IMR-90 (cell line): ENCODE data around the gene SSBP2. TPM values are rescaled to one million over a fixed set of nuclear protein-coding genes. Genes with fewer than 3 reads are reported as not detected.

ENCODE experiments used
- ATAC-seq: fragments of 200-7000 bp; cut with Tn5 transposase; 2 replicates; pipeline ENCODE4 v1.9.1; 2020; ENCODE audit warnings: low read depth, mild to moderate bottlenecking, moderate library complexity
- BruUV-seq: library from RNA; stranded (reverse); fragments of 400-500 nt; replicated peaks from 2 replicates; lab custom pipeline; 2021; lab: Mats Ljungman, UMichigan
- CTCF ChIA-PET: fragments of 300-600 bp; formaldehyde crosslinking; extraction: SDS; loops from one replicate; lab custom pipeline; 2021; ENCODE audit warnings: antibody characterized with exemption; lab: Yijun Ruan, JAX
- POLR2A ChIA-PET: fragments of 300-600 bp; sonication (Branson Sonifier 250); formaldehyde crosslinking; loops from one replicate; lab custom pipeline; 2022; ENCODE audit warnings: antibody characterized with exemption; ENCODE audit not compliant: unreplicated experiment; lab: Charles Lee
- DNase-seq: peaks from one replicate; pipeline ENCODE4 v3.0.0; 2013
- H2AFZ ChIP-seq: replicated peaks from 2 replicates; pipeline ENCODE3; 2013; ENCODE audit warnings: low read length, mild to moderate bottlenecking; ENCODE audit not compliant: poor library complexity
- H2AK5ac ChIP-seq: 2 replicates; pipeline ENCODE4 v1.6.1; 2013; ENCODE audit warnings: low read depth, low read length, inconsistent platforms
- H2AK9ac ChIP-seq: replicated peaks from 2 replicates; pipeline ENCODE3; 2013; ENCODE audit warnings: mild to moderate bottlenecking, low read depth, low read length, moderate library complexity; ENCODE audit not compliant: poor library complexity
- H2BK120ac ChIP-seq: 2 replicates; pipeline ENCODE4 v1.6.1; 2013; ENCODE audit warnings: low read depth, low read length, inconsistent platforms
- H2BK15ac ChIP-seq: 3 replicates; pipeline ENCODE4 v1.6.1; 2013; ENCODE audit warnings: low read depth, low read length, inconsistent platforms
- H2BK20ac ChIP-seq: 2 replicates; pipeline ENCODE4 v1.6.1; 2013; ENCODE audit warnings: low read depth, mild to moderate bottlenecking, inconsistent platforms, low read length, moderate library complexity
- H2BK5ac ChIP-seq: 2 replicates; pipeline ENCODE4 v1.6.1; 2013; ENCODE audit warnings: mild to moderate bottlenecking, low read depth, low read length, inconsistent platforms; ENCODE audit not compliant: poor library complexity, severe bottlenecking
- H3K14ac ChIP-seq: replicated peaks from 2 replicates; pipeline ENCODE4 v1.6.1; 2013; ENCODE audit warnings: low read depth, low read length, inconsistent platforms
- H3K18ac ChIP-seq: 2 replicates; pipeline ENCODE4 v1.6.1; 2013; ENCODE audit warnings: low read depth, low read length, control low read depth
- H3K23ac ChIP-seq: 2 replicates; pipeline ENCODE4 v1.6.1; 2013; ENCODE audit warnings: low read depth, low read length, inconsistent platforms
- H3K27ac ChIP-seq: 2 replicates; pipeline ENCODE4 v1.5.1; 2013; ENCODE audit warnings: mild to moderate bottlenecking, control low read depth, low read length; ENCODE audit not compliant: insufficient read depth
- H3K27me3 ChIP-seq: 2 replicates; pipeline ENCODE4 v1.6.1; 2013; ENCODE audit warnings: low read length; ENCODE audit not compliant: control insufficient read depth, insufficient read depth
- H3K36me3 ChIP-seq: 2 replicates; pipeline ENCODE4 v1.6.1; 2013; ENCODE audit warnings: low read length, mixed read lengths; ENCODE audit not compliant: control insufficient read depth, insufficient read depth
- H3K4ac ChIP-seq: 2 replicates; pipeline ENCODE4 v1.6.1; 2013; ENCODE audit warnings: low read depth, low read length, inconsistent platforms
- H3K4me1 ChIP-seq: 2 replicates; pipeline ENCODE4 v1.6.1; 2013; ENCODE audit warnings: low read length, mixed read lengths; ENCODE audit not compliant: control insufficient read depth, insufficient read depth
- H3K4me2 ChIP-seq: 2 replicates; pipeline ENCODE4 v1.6.1; 2013; ENCODE audit warnings: low read depth, mild to moderate bottlenecking, control low read depth, low read length, moderate library complexity
- H3K4me3 ChIP-seq: 2 replicates; pipeline ENCODE4 v1.5.1; 2013; ENCODE audit warnings: low read depth, mild to moderate bottlenecking, control low read depth, low read length, moderate library complexity; ENCODE audit not compliant: insufficient read depth
- H3K56ac ChIP-seq: 2 replicates; pipeline ENCODE4 v1.6.1; 2013; ENCODE audit warnings: low read length, inconsistent platforms; ENCODE audit not compliant: insufficient read depth; ENCODE audit errors: extremely low read depth
- H3K79me1 ChIP-seq, 2 experiments: 2 replicates each; pipeline ENCODE4 v1.6.1; 2013; ENCODE audit warnings: low read length in 2 of 2, inconsistent platforms in 1 of 2, low read depth in 1 of 2
- H3K9ac ChIP-seq: 2 replicates; pipeline ENCODE4 v1.6.1; 2013; ENCODE audit warnings: low read depth, low read length, control low read depth
- H3K9me1 ChIP-seq: 2 replicates; pipeline ENCODE4 v1.6.1; 2013; ENCODE audit warnings: low read length, inconsistent platforms; ENCODE audit not compliant: insufficient read depth
- H3K9me3 ChIP-seq: 2 replicates; pipeline ENCODE4 v1.6.1; 2013; ENCODE audit warnings: low read length; ENCODE audit not compliant: control insufficient read depth, insufficient read depth
- H4K20me1 ChIP-seq: 2 replicates; pipeline ENCODE4 v1.6.1; 2013; ENCODE audit warnings: low read length, inconsistent platforms; ENCODE audit not compliant: insufficient read depth
- H4K5ac ChIP-seq: 2 replicates; pipeline ENCODE4 v1.6.1; 2013; ENCODE audit warnings: mild to moderate bottlenecking, low read depth, low read length, control low read depth
- H4K8ac ChIP-seq, 2 experiments: 2 replicates each; pipeline ENCODE4 v1.6.1; 2013; ENCODE audit warnings: low read depth in 2 of 2, low read length in 2 of 2, control low read depth in 1 of 2, inconsistent platforms in 1 of 2
- H4K91ac ChIP-seq: 2 replicates; pipeline ENCODE4 v1.6.1; 2013; ENCODE audit warnings: low read depth, low read length, inconsistent platforms; ENCODE audit not compliant: insufficient read depth
- BHLHE40 ChIP-seq: fragments of 150-350 bp; IDR thresholded peaks from 2 replicates; pipeline ENCODE4 v1.6.1; 2016; ENCODE audit warnings: mild to moderate bottlenecking, low read depth, low read length
- CEBPB ChIP-seq: IDR thresholded peaks from 2 replicates; pipeline ENCODE4 v1.6.1; 2012; ENCODE audit warnings: low read depth, low read length, improper control_type of control experiment
- CHD1 ChIP-seq: IDR thresholded peaks from 2 replicates; pipeline ENCODE4 v1.6.1; 2012; ENCODE audit warnings: low read depth, low read length, improper control_type of control experiment
- MAZ ChIP-seq: IDR thresholded peaks from 2 replicates; pipeline ENCODE4 v1.6.1; 2012; ENCODE audit warnings: low read depth, mild to moderate bottlenecking, low read length, improper control_type of control experiment, moderate library complexity, borderline replicate concordance
- MXI1 ChIP-seq: IDR thresholded peaks from 2 replicates; pipeline ENCODE4 v1.6.1; 2012; ENCODE audit warnings: low read depth, mild to moderate bottlenecking, low read length, moderate library complexity, borderline replicate concordance
- NFE2L2 ChIP-seq: fragments of 150-350 bp; IDR thresholded peaks from 2 replicates; pipeline ENCODE4 v1.6.1; 2016; ENCODE audit warnings: low read depth, mild to moderate bottlenecking, low read length
- RCOR1 ChIP-seq: IDR thresholded peaks from 2 replicates; pipeline ENCODE4 v1.6.1; 2012; ENCODE audit warnings: mild to moderate bottlenecking, low read length, improper control_type of control experiment; ENCODE audit not compliant: insufficient replicate concordance
- RFX5 ChIP-seq: IDR thresholded peaks from 2 replicates; pipeline ENCODE4 v1.8.0; 2012; ENCODE audit warnings: low read depth, mild to moderate bottlenecking, low read length, moderate library complexity
- SMC3 ChIP-seq: fragments of 150-350 bp; IDR thresholded peaks from 2 replicates; pipeline ENCODE4 v1.6.1; 2016; ENCODE audit warnings: low read depth, mild to moderate bottlenecking, antibody characterized with exemption, low read length, moderate library complexity
- WGBS, 2 experiments: methylation state at CpG; one replicate each; pipeline versions ENCODE4 v1.1.5 to v1.1.7; 2013; ENCODE audit warnings: missing lambda C conversion rate in 2 of 2; ENCODE audit not compliant: insufficient read length in 1 of 2; ENCODE audit errors: extremely low coverage in 2 of 2; 5-methylcytosine and 5-hydroxymethylcytosine counted together
- dilution Hi-C: fragments of 300-500 bp; cut with HindIII; formaldehyde crosslinking; loops from one replicate; pipeline ENCODE4 v1.14.3; 2018; ENCODE audit warnings: low sequenced_read_pairs; ENCODE audit not compliant: unreplicated experiment
- in situ Hi-C: fragments of 300-500 bp; cut with MboI; formaldehyde crosslinking; loops from 3 replicates; pipeline ENCODE4 v1.14.3; 2019; ENCODE audit warnings: low sequenced_read_pairs, inconsistent platforms, mixed read lengths
- intact Hi-C: fragments of 100-400 bp; cut with micrococcal nuclease; formaldehyde crosslinking; loops from 2 replicates; pipeline ENCODE4 v1.10.0; 2022
- polyA plus RNA-seq, 3 experiments: library from polyadenylated mRNA; depleted of rRNA; stranded (reverse); fragments of >200 nt; gene quantifications; 2 replicates each; pipeline ENCODE4 v1.2.3, GENCODE V29; 2012; ENCODE audit warnings: low replicate concordance in 1 of 3
- total RNA-seq: library from RNA; depleted of rRNA; stranded (reverse); fragments of >200 nt; gene quantifications from 2 replicates; pipeline ENCODE4 v1.2.3, GENCODE V29; 2012
- TF ChIP-seq, protein P1 (sequence below): conservative IDR thresholded peaks from 2 replicates; pipeline ENCODE4 v1.5.1; 2012; ENCODE audit warnings: mild to moderate bottlenecking, low read depth, low read length, improper control_type of control experiment
- TF ChIP-seq, protein P2 (sequence below): fragments of 150-350 bp; IDR thresholded peaks from 2 replicates; pipeline ENCODE4 v1.6.1; 2017; ENCODE audit warnings: mild to moderate bottlenecking, antibody characterized with exemption, low read length, low read depth
- TF ChIP-seq, protein P3 (sequence below): fragments of 150-350 bp; IDR thresholded peaks from 2 replicates; pipeline ENCODE4 v1.6.1; 2016; ENCODE audit warnings: low read depth, mild to moderate bottlenecking, low read length, moderate library complexity, borderline replicate concordance

The SSBP2 gene
- total and polyA plus RNA-seq, 2 of the 4 experiments (the other 2 are of a cell fraction): 38.4 to 42.7 TPM

DNA sequence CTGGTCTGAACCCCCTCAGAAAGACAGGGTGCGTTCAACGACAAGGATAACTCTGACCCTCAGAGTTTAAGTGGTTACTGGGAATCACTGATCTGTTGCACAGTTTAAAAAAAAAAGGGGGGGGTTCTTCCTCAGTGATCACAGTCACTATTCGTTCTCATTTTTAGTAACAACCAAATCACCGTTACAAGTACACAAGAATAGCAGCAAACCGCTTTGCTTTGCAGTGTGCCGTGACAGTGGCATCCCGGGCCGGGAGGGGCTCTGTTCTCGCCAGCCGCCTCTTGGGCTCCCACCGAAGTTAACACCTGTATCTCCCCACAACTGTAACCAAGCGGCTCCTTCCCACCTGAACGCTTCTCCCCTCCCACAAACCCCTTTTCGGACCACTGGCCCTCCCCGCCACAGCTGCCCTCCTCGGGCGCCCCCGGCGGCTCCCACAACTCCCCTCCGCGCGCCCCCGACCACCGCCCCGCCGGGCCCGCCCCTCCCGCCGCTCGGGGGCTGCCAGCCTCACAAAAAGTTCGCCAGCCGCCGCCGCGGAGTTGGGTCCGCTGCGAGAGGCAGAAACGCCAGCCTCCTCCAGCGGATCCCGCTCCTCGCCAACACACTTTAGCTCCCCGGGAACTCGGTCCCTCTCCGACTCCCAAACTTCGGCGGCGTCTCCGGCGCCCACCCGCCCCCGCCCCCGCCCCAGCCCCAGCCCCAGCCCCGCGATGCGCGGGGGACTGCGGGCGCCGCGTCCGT lies 1.2 kb downstream of the SSBP2 start:
- Histone ChIP-seq H3K4me2 (peak overlapping the region; percentile 89), H2AK5ac (no peak overlapping the region), H3K23ac (peak overlapping the region; percentile 72), H3K27me3 (no peaks in the 10 kb centered on the region), H3K36me3 (no peaks in the 10 kb centered on the region), H2AFZ (peak overlapping the region; percentile 75), H3K14ac (peak overlapping the region; percentile 38; the same call in 1 of the 2 replicates), H4K8ac (peak overlapping the region in 1 of 2 experiments; percentile 17; a peak in 1 of 4 replicates), H2BK20ac (no peak overlapping the region), H3K27ac (peak overlapping the region; percentile 74), H3K56ac (no peak overlapping the region), H2AK9ac (peak overlapping the region; percentile 2), H3K4me3 (peak overlapping the region; percentile 58), H3K79me1 (peaks cover 4 to 17% of the 10 kb centered on the region in 2 experiments), H4K91ac (no peak overlapping the region), H3K18ac (no peak overlapping the region), H4K20me1 (no peaks in the 10 kb centered on the region), H3K4ac (no peak overlapping the region; the same call in 1 of the 2 replicates), H2BK120ac (no peak overlapping the region), H4K5ac (peak overlapping the region; percentile 15; the same call in 1 of the 2 replicates), H2BK15ac (no peak overlapping the region), H3K9ac (peak overlapping the region; percentile 55), H3K9me3 (no peaks in the 10 kb centered on the region), H2BK5ac (no peak overlapping the region), H3K9me1 (peaks cover 5% of the 10 kb centered on the region), H3K4me1 (peaks cover 4% of the 10 kb centered on the region)
- in situ Hi-C loops: loop anchor here (5.0 to 25.0 kb wide), 2 partner anchors 242 to 413 kb away; no protein-coding TSS in a partner anchor
- intact Hi-C loops: loop anchor here (2.0 to 10.0 kb wide), 4 partner anchors 122 to 445 kb away; partner anchors contain the start of gene ZCCHC9
- dilution Hi-C loops: no loop called here
- POLR2A ChIA-PET: no interaction called here
- TF ChIP-seq, protein P1, sequence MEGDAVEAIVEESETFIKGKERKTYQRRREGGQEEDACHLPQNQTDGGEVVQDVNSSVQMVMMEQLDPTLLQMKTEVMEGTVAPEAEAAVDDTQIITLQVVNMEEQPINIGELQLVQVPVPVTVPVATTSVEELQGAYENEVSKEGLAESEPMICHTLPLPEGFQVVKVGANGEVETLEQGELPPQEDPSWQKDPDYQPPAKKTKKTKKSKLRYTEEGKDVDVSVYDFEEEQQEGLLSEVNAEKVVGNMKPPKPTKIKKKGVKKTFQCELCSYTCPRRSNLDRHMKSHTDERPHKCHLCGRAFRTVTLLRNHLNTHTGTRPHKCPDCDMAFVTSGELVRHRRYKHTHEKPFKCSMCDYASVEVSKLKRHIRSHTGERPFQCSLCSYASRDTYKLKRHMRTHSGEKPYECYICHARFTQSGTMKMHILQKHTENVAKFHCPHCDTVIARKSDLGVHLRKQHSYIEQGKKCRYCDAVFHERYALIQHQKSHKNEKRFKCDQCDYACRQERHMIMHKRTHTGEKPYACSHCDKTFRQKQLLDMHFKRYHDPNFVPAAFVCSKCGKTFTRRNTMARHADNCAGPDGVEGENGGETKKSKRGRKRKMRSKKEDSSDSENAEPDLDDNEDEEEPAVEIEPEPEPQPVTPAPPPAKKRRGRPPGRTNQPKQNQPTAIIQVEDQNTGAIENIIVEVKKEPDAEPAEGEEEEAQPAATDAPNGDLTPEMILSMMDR: no peak
- TF ChIP-seq CEBPB: no peak
- TF ChIP-seq RFX5: no peak
- no peak; the same call in 1 of the 2 replicates for TF ChIP-seq SMC3
- no peak for TF ChIP-seq CHD1
- TF ChIP-seq NFE2L2: no peak
- no peak for TF ChIP-seq MXI1
- TF ChIP-seq, protein P2, sequence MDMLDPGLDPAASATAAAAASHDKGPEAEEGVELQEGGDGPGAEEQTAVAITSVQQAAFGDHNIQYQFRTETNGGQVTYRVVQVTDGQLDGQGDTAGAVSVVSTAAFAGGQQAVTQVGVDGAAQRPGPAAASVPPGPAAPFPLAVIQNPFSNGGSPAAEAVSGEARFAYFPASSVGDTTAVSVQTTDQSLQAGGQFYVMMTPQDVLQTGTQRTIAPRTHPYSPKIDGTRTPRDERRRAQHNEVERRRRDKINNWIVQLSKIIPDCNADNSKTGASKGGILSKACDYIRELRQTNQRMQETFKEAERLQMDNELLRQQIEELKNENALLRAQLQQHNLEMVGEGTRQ: no peak
- no peak for TF ChIP-seq MAZ
- no peak for TF ChIP-seq RCOR1
- TF ChIP-seq BHLHE40: no peak
- TF ChIP-seq, protein P3, sequence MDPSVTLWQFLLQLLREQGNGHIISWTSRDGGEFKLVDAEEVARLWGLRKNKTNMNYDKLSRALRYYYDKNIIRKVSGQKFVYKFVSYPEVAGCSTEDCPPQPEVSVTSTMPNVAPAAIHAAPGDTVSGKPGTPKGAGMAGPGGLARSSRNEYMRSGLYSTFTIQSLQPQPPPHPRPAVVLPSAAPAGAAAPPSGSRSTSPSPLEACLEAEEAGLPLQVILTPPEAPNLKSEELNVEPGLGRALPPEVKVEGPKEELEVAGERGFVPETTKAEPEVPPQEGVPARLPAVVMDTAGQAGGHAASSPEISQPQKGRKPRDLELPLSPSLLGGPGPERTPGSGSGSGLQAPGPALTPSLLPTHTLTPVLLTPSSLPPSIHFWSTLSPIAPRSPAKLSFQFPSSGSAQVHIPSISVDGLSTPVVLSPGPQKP: no peak
- BruUV-seq: no TSS peak
- CTCF ChIA-PET: no interaction called here
- ATAC-seq (no peak), DNase-seq (peak; percentile 17)
- WGBS, 2 experiments: 0% methylated on average over 10 of the region's 61 CpGs; no CpG with 5 or more reads in 1 of the 2 experiments
